GM23338 (cell line): ENCODE results near the gene GMEB2.

Experiments used
- CREB1 ChIP-seq: fragments of 250-450 bp; sonication (Bioruptor Pico); IDR thresholded peaks from 2 replicates; pipeline ENCODE4 v1.5.0; 2020; ENCODE audit warnings: low read depth, mild to moderate bottlenecking, moderate library complexity
- EZH2 ChIP-seq: fragments of 200-600 bp; sonication (generic); IDR thresholded peaks from one replicate; pipeline ENCODE4 v1.8.0; 2017; ENCODE audit warnings: antibody characterized with exemption, mild to moderate bottlenecking, low read depth; ENCODE audit not compliant: unreplicated experiment
- EZH2phosphoT487 ChIP-seq: fragments of 200-600 bp; sonication (generic); IDR thresholded peaks from one replicate; pipeline ENCODE4 v1.8.1; 2018; ENCODE audit warnings: antibody characterized with exemption; ENCODE audit not compliant: unreplicated experiment
- JUNB ChIP-seq: IDR thresholded peaks from one replicate; pipeline ENCODE4 v1.6.1; 2016; ENCODE audit warnings: antibody characterized with exemption; ENCODE audit not compliant: unreplicated experiment
- NANOG ChIP-seq: IDR thresholded peaks from 2 replicates; pipeline ENCODE4 v1.6.1; 2016; ENCODE audit warnings: antibody characterized with exemption, borderline replicate concordance
- POLR2AphosphoS5 ChIP-seq: IDR thresholded peaks from 2 replicates; pipeline ENCODE4 v1.6.1; 2016; ENCODE audit warnings: antibody characterized with exemption, low read depth
- STAT1 ChIP-seq: IDR thresholded peaks from one replicate; pipeline ENCODE4 v1.6.1; 2016; ENCODE audit warnings: antibody characterized with exemption; ENCODE audit not compliant: unreplicated experiment
- TF ChIP-seq, protein P1 (sequence below), 2 experiments: fragments of 200-600 bp in 1 of 2; sonication (generic) in 1 of 2; conservative IDR thresholded peaks; 2 replicates each; pipeline versions ENCODE4 v1.5.1 to v1.6.1; 2016 to 2017; ENCODE audit warnings: antibody characterized with exemption in 2 of 2, low read depth in 2 of 2, mild to moderate bottlenecking in 2 of 2, moderate library complexity in 1 of 2
- TF ChIP-seq, protein P2 (sequence below): fragments of 250-450 bp; sonication (Bioruptor Pico); IDR thresholded peaks from 2 replicates; pipeline ENCODE4 v1.5.0; 2020; ENCODE audit warnings: mild to moderate bottlenecking, moderate library complexity
- TF ChIP-seq, protein P3 (sequence below): IDR thresholded peaks from one replicate; pipeline ENCODE4 v1.6.1; 2018; ENCODE audit warnings: antibody characterized with exemption; ENCODE audit not compliant: unreplicated experiment

DNA sequence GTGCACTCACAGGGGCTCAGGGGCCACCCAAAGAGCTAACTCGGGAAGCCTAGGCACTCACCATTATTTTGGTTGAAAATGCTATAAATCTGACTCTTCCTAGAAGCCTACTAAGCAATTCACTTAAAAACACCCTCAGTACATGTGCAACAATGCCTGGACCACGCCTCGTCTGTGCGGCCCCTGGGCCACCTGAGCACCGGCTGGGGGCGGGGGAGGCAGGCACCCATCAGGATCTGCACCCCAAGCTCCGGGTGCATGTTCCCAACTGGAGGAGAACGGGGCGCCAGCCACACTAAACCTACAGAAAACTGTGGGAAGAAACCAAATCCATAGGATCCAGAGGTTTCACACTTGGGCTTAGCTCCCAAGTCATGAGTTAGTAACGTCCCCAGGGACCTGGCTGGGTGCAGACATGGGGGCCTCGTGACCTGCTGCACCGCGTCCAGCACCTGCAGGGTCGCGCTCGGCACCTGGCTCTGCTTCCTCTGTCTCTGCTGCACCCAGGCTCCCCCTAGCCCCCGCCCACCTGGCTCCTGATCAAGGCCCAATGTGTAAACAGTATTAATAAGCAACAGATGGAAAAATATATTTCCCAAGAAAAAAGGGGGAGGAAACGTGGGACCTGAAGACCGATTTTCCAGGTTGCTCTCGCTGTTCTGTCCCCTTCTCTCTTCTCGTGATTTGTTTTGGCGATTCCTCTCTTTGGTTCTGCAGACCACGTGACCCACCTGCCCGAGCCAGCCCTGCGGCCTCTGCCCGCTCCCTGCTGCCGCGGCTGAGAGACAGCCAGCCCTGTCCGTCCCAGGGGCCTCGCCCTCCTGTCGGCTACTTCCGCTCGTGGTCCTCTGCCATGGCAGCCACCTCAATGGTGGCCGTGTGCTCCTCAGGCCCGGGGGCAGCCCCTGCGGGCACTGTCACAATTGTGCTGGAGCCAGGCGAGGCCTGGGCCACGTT is 37.4 kb downstream of the GMEB2 start:
- TF ChIP-seq, protein P1, sequence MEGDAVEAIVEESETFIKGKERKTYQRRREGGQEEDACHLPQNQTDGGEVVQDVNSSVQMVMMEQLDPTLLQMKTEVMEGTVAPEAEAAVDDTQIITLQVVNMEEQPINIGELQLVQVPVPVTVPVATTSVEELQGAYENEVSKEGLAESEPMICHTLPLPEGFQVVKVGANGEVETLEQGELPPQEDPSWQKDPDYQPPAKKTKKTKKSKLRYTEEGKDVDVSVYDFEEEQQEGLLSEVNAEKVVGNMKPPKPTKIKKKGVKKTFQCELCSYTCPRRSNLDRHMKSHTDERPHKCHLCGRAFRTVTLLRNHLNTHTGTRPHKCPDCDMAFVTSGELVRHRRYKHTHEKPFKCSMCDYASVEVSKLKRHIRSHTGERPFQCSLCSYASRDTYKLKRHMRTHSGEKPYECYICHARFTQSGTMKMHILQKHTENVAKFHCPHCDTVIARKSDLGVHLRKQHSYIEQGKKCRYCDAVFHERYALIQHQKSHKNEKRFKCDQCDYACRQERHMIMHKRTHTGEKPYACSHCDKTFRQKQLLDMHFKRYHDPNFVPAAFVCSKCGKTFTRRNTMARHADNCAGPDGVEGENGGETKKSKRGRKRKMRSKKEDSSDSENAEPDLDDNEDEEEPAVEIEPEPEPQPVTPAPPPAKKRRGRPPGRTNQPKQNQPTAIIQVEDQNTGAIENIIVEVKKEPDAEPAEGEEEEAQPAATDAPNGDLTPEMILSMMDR (conservative IDR thresholded peaks at IDR 0.05; ENCODE audit: low read depth in 2 of 2) = no peak
- no peak for TF ChIP-seq EZH2
- TF ChIP-seq, protein P2, sequence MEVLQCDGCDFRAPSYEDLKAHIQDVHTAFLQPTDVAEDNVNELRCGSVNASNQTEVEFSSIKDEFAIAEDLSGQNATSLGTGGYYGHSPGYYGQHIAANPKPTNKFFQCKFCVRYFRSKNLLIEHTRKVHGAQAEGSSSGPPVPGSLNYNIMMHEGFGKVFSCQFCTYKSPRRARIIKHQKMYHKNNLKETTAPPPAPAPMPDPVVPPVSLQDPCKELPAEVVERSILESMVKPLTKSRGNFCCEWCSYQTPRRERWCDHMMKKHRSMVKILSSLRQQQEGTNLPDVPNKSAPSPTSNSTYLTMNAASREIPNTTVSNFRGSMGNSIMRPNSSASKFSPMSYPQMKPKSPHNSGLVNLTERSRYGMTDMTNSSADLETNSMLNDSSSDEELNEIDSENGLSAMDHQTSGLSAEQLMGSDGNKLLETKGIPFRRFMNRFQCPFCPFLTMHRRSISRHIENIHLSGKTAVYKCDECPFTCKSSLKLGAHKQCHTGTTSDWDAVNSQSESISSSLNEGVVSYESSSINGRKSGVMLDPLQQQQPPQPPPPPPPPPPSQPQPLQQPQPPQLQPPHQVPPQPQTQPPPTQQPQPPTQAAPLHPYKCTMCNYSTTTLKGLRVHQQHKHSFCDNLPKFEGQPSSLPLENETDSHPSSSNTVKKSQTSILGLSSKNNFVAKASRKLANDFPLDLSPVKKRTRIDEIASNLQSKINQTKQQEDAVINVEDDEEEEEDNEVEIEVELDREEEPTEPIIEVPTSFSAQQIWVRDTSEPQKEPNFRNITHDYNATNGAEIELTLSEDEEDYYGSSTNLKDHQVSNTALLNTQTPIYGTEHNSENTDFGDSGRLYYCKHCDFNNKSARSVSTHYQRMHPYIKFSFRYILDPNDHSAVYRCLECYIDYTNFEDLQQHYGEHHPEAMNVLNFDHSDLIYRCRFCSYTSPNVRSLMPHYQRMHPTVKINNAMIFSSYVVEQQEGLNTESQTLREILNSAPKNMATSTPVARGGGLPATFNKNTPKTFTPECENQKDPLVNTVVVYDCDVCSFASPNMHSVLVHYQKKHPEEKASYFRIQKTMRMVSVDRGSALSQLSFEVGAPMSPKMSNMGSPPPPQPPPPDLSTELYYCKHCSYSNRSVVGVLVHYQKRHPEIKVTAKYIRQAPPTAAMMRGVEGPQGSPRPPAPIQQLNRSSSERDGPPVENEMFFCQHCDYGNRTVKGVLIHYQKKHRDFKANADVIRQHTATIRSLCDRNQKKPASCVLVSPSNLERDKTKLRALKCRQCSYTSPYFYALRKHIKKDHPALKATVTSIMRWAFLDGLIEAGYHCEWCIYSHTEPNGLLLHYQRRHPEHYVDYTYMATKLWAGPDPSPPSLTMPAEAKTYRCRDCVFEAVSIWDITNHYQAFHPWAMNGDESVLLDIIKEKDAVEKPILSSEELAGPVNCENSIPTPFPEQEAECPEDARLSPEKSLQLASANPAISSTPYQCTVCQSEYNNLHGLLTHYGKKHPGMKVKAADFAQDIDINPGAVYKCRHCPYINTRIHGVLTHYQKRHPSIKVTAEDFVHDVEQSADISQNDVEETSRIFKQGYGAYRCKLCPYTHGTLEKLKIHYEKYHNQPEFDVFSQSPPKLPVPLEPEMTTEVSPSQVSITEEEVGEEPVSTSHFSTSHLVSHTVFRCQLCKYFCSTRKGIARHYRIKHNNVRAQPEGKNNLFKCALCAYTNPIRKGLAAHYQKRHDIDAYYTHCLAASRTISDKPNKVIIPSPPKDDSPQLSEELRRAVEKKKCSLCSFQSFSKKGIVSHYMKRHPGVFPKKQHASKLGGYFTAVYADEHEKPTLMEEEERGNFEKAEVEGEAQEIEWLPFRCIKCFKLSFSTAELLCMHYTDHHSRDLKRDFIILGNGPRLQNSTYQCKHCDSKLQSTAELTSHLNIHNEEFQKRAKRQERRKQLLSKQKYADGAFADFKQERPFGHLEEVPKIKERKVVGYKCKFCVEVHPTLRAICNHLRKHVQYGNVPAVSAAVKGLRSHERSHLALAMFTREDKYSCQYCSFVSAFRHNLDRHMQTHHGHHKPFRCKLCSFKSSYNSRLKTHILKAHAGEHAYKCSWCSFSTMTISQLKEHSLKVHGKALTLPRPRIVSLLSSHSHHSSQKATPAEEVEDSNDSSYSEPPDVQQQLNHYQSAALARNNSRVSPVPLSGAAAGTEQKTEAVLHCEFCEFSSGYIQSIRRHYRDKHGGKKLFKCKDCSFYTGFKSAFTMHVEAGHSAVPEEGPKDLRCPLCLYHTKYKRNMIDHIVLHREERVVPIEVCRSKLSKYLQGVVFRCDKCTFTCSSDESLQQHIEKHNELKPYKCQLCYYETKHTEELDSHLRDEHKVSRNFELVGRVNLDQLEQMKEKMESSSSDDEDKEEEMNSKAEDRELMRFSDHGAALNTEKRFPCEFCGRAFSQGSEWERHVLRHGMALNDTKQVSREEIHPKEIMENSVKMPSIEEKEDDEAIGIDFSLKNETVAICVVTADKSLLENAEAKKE = no peak
- TF ChIP-seq JUNB = no peak
- TF ChIP-seq POLR2AphosphoS5 = no peak
- no peak for TF ChIP-seq STAT1
- no peak for TF ChIP-seq EZH2phosphoT487
- no peak for TF ChIP-seq NANOG
- TF ChIP-seq, protein P3, sequence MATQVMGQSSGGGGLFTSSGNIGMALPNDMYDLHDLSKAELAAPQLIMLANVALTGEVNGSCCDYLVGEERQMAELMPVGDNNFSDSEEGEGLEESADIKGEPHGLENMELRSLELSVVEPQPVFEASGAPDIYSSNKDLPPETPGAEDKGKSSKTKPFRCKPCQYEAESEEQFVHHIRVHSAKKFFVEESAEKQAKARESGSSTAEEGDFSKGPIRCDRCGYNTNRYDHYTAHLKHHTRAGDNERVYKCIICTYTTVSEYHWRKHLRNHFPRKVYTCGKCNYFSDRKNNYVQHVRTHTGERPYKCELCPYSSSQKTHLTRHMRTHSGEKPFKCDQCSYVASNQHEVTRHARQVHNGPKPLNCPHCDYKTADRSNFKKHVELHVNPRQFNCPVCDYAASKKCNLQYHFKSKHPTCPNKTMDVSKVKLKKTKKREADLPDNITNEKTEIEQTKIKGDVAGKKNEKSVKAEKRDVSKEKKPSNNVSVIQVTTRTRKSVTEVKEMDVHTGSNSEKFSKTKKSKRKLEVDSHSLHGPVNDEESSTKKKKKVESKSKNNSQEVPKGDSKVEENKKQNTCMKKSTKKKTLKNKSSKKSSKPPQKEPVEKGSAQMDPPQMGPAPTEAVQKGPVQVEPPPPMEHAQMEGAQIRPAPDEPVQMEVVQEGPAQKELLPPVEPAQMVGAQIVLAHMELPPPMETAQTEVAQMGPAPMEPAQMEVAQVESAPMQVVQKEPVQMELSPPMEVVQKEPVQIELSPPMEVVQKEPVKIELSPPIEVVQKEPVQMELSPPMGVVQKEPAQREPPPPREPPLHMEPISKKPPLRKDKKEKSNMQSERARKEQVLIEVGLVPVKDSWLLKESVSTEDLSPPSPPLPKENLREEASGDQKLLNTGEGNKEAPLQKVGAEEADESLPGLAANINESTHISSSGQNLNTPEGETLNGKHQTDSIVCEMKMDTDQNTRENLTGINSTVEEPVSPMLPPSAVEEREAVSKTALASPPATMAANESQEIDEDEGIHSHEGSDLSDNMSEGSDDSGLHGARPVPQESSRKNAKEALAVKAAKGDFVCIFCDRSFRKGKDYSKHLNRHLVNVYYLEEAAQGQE = no peak
- no peak for TF ChIP-seq CREB1 (CRISPR knock-in tag)
